ENCODE data around the gene ABCC11.

ABCC11 gene

GRCh38 chr16:48203974-48204824 lies 43.1 kb downstream of the ABCC11 start:
- DNase-seq (ENCODE audit: extremely low read depth, low read depth): no peak
- TF ChIP-seq CTCF (IDR thresholded peaks at IDR 0.05; ENCODE audit: low read depth, low read length): no peak

DNA sequence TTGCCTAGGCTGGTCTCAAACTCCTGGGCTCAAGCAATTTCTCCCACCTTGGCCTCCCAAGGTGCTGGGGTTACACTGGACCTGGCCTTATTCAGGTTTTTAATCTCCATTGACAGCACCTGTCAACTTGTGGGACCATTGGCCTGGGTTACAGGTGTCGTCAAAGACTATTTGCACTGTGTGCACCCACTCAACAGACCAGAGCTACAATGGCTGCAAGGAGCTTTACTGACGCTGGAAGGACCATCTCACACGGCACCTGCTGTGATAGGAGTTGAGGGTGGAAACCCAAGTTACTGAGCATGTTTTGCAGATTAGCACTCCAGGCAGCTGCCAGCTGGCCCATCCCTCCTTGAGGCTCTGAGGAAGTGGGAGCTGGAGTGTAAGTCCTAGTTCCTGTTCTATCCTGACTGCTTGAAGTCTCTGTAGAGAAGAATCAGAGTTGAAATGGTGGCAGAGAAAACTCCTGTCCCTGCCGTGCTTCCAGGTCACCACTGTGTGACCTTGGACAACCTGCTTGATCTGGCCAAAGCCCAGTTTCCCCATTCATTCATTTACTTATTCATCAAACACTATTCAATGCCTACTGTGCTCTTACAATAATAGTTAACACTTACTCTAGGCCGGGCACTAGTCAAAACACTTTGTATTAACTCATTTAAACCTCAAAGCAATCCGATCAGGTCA lies 45.7 kb downstream of the ABCC11 start:
- no peak for DNase-seq (ENCODE audit: extremely low read depth, low read depth)

DNA sequence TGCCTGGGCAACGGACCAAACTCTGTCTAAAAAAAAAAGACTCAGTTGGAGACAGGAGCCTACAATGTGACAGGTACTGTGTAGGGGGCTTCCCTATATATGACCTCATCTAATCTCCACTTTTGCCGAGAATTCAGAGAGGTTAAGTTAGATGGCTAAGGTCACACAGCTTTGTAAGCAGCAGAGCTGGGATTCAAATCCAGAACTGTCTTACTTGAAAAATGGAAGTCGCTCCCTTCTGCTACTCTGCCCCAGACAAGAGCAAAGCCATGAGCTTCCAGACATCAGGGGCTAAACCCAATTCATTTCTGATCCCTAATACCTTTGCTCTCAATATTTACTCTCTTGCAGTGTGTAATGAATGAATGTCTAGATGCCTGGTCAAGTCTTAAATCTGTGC lies 50.0 kb downstream of the ABCC11 start:
- no peak for DNase-seq (ENCODE audit: extremely low read depth, low read depth)
- TF ChIP-seq CTCF (IDR thresholded peaks at IDR 0.05; ENCODE audit: low read depth, low read length): no peak

More for the DNA sequence above, 45.7 kb downstream of the ABCC11 start:
- TF ChIP-seq CTCF (IDR thresholded peaks at IDR 0.05; ENCODE audit: low read depth, low read length): no peak

DNA sequence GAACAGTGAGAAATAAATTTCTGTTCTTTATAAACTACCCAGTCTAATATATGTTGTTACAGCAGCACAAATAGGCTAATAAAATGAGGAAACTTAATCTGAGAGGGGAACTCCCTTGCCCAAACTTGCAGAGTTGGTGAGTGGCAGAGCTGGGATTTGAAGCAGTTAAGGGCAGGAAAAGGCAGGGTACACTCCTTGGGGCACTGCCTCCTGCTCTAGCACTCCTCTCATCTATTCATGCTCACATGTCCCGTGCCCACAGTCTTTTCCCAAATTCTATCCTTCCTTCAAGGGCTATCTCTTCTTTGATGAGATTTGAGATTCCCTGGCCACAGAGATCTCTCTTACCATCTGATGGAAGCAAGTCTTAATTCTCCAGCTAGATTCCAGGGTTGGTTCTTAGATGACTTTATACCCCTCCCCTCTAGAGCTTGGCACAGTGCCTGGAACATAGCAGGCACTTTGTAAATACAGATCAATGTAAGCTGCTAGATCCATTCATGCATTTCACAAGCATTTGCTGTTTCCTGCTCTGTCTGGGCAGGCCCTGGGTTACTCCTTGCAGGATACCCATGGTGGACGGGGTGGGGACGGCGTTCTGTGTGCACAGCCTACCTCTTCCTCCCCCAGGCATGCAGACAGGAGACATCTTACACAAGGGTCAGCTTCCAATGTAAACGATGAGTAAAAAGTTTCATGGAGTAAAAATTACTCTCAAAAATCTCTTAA lies 52.3 kb downstream of the ABCC11 start:
- DNase-seq (ENCODE audit: extremely low read depth, low read depth): no peak
- TF ChIP-seq CTCF (IDR thresholded peaks at IDR 0.05; ENCODE audit: low read depth, low read length): no peak

DNA sequence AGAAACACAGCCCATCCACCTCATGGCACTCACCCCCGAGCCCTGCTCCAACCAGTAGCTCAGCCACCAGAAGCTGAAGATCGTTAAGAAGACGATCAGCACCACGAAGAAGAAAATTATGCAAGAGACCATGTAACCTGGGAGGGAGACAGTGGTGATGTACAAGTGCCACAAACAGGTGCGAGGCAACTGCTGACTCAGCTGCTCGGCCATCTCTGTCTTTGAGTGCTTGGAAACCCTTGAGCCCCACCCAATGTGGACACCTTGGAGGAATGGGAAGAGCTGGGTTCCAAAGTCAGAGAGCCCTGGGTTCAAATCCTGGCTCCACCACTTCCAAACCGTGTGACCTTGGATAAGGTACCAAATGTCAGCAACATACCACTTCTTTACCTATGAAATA lies 53.5 kb downstream of the ABCC11 start:
- no peak for DNase-seq (ENCODE audit: extremely low read depth, low read depth)
- no peak for TF ChIP-seq CTCF (IDR thresholded peaks at IDR 0.05; ENCODE audit: low read depth, low read length)

GRCh38 chr16:48188449-48189102 lies 58.8 kb downstream of the ABCC11 start:
- no peak for TF ChIP-seq CTCF (IDR thresholded peaks at IDR 0.05; ENCODE audit: low read depth, low read length)
- DNase-seq (ENCODE audit: extremely low read depth, low read depth): no peak

Data from AG09319 (cell line).